Thoracic aorta (tissue), 2 donors: ENCODE measurements around the gene LRRC49. TPM values are rescaled to one million over a fixed set of nuclear protein-coding genes. Genes with fewer than 3 reads are reported as not detected.

Experiments
- ATAC-seq: fragments of 150-250 bp; one replicate; pipeline ENCODE4 v1.8.0; 2017; ENCODE audit warnings: low read depth; ENCODE audit not compliant: insufficient number of reproducible peaks, low FRiP score
- DNase-seq: peaks from one replicate; pipeline ENCODE4 v3.0.0-alpha.2; 2020; ENCODE audit warnings: low spot score
- H3K27ac ChIP-seq, 2 donors: fragments of 200-600 bp; sonication (generic); 1 replicate in 1 of 2; 2 replicates in 1 of 2; pipeline ENCODE4 v1.5.1; 2016; ENCODE audit warnings: mild to moderate bottlenecking in 2 of 2, moderate library complexity in 2 of 2
- H3K27me3 ChIP-seq: fragments of 200-600 bp; sonication (generic); replicated peaks from 2 replicates; pipeline ENCODE4 v1.6.0; 2016; ENCODE audit warnings: mild to moderate bottlenecking; ENCODE audit not compliant: insufficient read depth
- H3K36me3 ChIP-seq: fragments of 200-600 bp; sonication (generic); one replicate; pipeline ENCODE4 v1.5.1; 2016
- H3K4me1 ChIP-seq, 2 donors: fragments of 200-600 bp; sonication (generic); 1 replicate in 1 of 2; 2 replicates in 1 of 2; pipeline versions ENCODE4 v1.5.1 to v1.6.0; 2016; ENCODE audit warnings: low read depth in 2 of 2, mild to moderate bottlenecking in 1 of 2; ENCODE audit not compliant: control insufficient read depth in 1 of 2
- H3K4me3 ChIP-seq: fragments of 200-600 bp; sonication (generic); 2 replicates; pipeline ENCODE4 v1.5.1; 2016; ENCODE audit warnings: mild to moderate bottlenecking
- H3K9me3 ChIP-seq: fragments of 200-600 bp; sonication (generic); 2 replicates; pipeline ENCODE4 v1.5.1; 2016
- total RNA-seq, 2 donors: library from RNA; depleted of rRNA; stranded (reverse); fragments of >200 nt; gene quantifications; one replicate each; pipeline versions ENCODE4 v1.1.0 to v1.2.3, GENCODE V29; 2016
- TF ChIP-seq, protein P1 (sequence below): fragments of 200-600 bp; sonication (generic); IDR thresholded peaks from one replicate; pipeline ENCODE4 v1.5.1; 2019; ENCODE audit warnings: antibody characterized with exemption

LRRC49 gene
- total RNA-seq, 2 donors from 2014 or later: 8.9 to 9.4 TPM

DNA sequence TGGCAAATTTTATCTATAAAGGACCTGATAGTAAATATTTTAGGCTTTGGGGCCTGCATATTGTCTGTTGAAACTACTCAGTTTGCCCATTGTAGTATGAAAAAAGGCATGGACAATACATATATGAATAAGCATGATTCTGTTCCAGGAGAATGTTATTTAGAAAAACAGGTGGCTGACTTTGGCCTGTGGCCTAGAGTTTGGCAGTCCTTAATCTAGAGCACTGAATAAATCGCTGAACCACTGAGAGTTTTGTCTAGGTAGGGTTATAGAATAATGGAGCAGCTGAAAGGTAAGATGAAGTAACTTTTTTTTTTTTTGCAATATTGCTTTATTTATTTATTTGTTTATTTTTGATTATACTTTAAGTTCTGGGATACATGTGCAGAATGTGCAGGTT, 75.0 kb downstream of the LRRC49 start:
- no peaks in the 10 kb centered on the region for H3K27me3 ChIP-seq
- no peaks in the 10 kb centered on the region for H3K9me3 ChIP-seq
- ATAC-seq: no peak
- TF ChIP-seq, protein P1, sequence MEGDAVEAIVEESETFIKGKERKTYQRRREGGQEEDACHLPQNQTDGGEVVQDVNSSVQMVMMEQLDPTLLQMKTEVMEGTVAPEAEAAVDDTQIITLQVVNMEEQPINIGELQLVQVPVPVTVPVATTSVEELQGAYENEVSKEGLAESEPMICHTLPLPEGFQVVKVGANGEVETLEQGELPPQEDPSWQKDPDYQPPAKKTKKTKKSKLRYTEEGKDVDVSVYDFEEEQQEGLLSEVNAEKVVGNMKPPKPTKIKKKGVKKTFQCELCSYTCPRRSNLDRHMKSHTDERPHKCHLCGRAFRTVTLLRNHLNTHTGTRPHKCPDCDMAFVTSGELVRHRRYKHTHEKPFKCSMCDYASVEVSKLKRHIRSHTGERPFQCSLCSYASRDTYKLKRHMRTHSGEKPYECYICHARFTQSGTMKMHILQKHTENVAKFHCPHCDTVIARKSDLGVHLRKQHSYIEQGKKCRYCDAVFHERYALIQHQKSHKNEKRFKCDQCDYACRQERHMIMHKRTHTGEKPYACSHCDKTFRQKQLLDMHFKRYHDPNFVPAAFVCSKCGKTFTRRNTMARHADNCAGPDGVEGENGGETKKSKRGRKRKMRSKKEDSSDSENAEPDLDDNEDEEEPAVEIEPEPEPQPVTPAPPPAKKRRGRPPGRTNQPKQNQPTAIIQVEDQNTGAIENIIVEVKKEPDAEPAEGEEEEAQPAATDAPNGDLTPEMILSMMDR: no peak
- no peak overlapping the region for H3K4me3 ChIP-seq
- H3K4me1 ChIP-seq: no peaks in the 10 kb centered on the region
- no peak for DNase-seq
- no peak overlapping the region for H3K27ac ChIP-seq
- no peaks in the 10 kb centered on the region for H3K36me3 ChIP-seq

- no peak for ATAC-seq
- Histone ChIP-seq H3K4me3 (no peak overlapping the region), H3K9me3 (no peaks in the 10 kb centered on the region), H3K4me1 (peaks cover 0 to 7% of the 10 kb centered on the region in 2 donors), H3K27ac (no peak overlapping the region), H3K36me3 (no peaks in the 10 kb centered on the region), H3K27me3 (no peaks in the 10 kb centered on the region)
- no peak for DNase-seq
- TF ChIP-seq, protein P1: peak; percentile 50
Measured at GRCh38 chr15:70974004-70974832, 81.6 kb downstream of the LRRC49 start.

- Histone ChIP-seq H3K36me3 (no peaks in the 10 kb centered on the region), H3K27ac (no peak overlapping the region), H3K27me3 (no peaks in the 10 kb centered on the region), H3K4me1 (peaks cover 0 to 7% of the 10 kb centered on the region in 2 donors), H3K9me3 (no peaks in the 10 kb centered on the region), H3K4me3 (no peak overlapping the region)
- DNase-seq (no peak), ATAC-seq (no peak)
- TF ChIP-seq, protein P1: no peak
Measured at GRCh38 chr15:70976851-70977250, 84.2 kb downstream of the LRRC49 start.

DNA sequence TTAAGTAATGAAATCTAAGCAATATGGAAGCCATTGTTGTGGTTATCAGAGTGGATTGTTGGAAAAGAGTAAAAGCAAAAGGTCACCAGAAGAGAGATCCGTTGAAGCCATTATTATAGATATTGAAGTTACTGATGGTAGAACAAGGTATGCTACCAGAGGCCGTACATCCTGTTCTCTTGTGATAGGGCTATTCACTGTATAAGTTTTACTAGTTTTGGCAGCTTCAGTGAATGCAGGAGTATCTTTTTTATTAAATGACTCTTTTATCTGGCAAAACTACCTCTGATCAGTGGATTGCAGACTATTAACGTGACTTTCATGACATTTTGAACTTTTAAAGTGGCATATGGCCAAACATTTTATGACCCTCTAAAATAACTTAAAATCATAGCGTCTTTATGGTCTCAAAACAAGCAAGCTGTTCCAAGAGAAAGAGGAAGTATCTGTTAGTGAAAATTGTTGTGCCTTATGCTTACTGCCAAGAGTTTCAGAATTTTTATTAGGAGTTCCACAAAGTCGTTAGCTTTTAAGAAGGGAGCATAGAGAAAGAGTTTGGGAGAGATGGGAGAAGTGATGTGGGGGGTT, 102.9 kb downstream of the LRRC49 start:
- Histone ChIP-seq H3K9me3 (no peaks in the 10 kb centered on the region), H3K27ac (no peak overlapping the region), H3K27me3 (no peaks in the 10 kb centered on the region), H3K4me1 (peaks cover 0 to 13% of the 10 kb centered on the region in 2 donors), H3K4me3 (no peak overlapping the region), H3K36me3 (peaks cover 5% of the 10 kb centered on the region)
- no peak for DNase-seq
- ATAC-seq: no peak
- TF ChIP-seq, protein P1: no peak

GRCh38 chr15:70998319-70998718, 105.7 kb downstream of the LRRC49 start:
- TF ChIP-seq, protein P1: no peak
- H3K27ac ChIP-seq: no peak overlapping the region
- DNase-seq (no peak), ATAC-seq (no peak)
- no peaks in the 10 kb centered on the region for H3K9me3 ChIP-seq
- H3K4me1 ChIP-seq: peaks cover 3 to 30% of the 10 kb centered on the region in 2 donors
- H3K27me3 ChIP-seq: no peaks in the 10 kb centered on the region
- no peaks in the 10 kb centered on the region for H3K36me3 ChIP-seq
- no peak overlapping the region for H3K4me3 ChIP-seq
